K562 (cell line): Measurements from ENCODE around the gene FKBP2. TPM values are rescaled to one million over a fixed set of nuclear protein-coding genes. Genes with fewer than 3 reads are reported as not detected.

ENCODE experiments used
- BRF1 ChIP-seq: IDR thresholded peaks from 3 replicates; pipeline ENCODE4 v1.6.1; 2011; ENCODE audit warnings: borderline replicate concordance, mild to moderate bottlenecking; ENCODE audit not compliant: insufficient read length; ENCODE audit errors: extremely low read depth
- CCNT2 ChIP-seq: IDR thresholded peaks from 2 replicates; pipeline ENCODE4 v1.6.1; 2011; ENCODE audit warnings: borderline replicate concordance, low read depth, mild to moderate bottlenecking, moderate library complexity, mixed read lengths, low read length; ENCODE audit not compliant: insufficient read length; ENCODE audit errors: extremely low read depth
- FUS ChIP-seq: fragments of 200-400 bp; formaldehyde crosslinking; optimal IDR thresholded peaks from 2 replicates; pipeline ENCODE3; 2017; ENCODE audit warnings: low read depth, low read length
- HNRNPH1 ChIP-seq: fragments of 200-400 bp; formaldehyde crosslinking; optimal IDR thresholded peaks from 2 replicates; pipeline ENCODE3; 2017; ENCODE audit warnings: low read depth, mild to moderate bottlenecking, low read length, moderate library complexity
- HNRNPLL ChIP-seq: fragments of 200-400 bp; formaldehyde crosslinking; IDR thresholded peaks from 2 replicates; pipeline ENCODE4 v1.6.1; 2017; ENCODE audit warnings: low read length, low read depth, mild to moderate bottlenecking; ENCODE audit not compliant: poor library complexity, severe bottlenecking
- KLF6 ChIP-seq: fragments of 250-450 bp; sonication (Bioruptor Pico); IDR thresholded peaks from 2 replicates; pipeline ENCODE4 v1.4.0; 2020; ENCODE audit warnings: mild to moderate bottlenecking, moderate library complexity, borderline replicate concordance
- LEF1 ChIP-seq: fragments of 450-650 bp; IDR thresholded peaks from 2 replicates; pipeline ENCODE4 v1.6.1; 2016; ENCODE audit warnings: mild to moderate bottlenecking
- MIER1 ChIP-seq: fragments of 450-650 bp; IDR thresholded peaks from 2 replicates; pipeline ENCODE4 v1.6.1; 2016; ENCODE audit warnings: antibody characterized with exemption, mild to moderate bottlenecking, low read depth
- MXI1 ChIP-seq: IDR thresholded peaks from 2 replicates; pipeline ENCODE4 v1.6.1; 2011; ENCODE audit warnings: low read depth, mild to moderate bottlenecking, improper control_type of control experiment, low read length
- NRF1 ChIP-seq, 2 experiments: fragments of 450-650 bp; IDR thresholded peaks in 1 of 2; conservative IDR thresholded peaks in 1 of 2; 2 replicates each; pipeline ENCODE4 v1.6.1; 2014; ENCODE audit warnings: mild to moderate bottlenecking in 2 of 2
- RFX7 ChIP-seq: fragments of 250-450 bp; sonication (Bioruptor Pico); IDR thresholded peaks from 2 replicates; pipeline ENCODE4 v1.5.1; 2021; ENCODE audit warnings: mild to moderate bottlenecking
- RUNX1 ChIP-seq: sonication (generic); IDR thresholded peaks from 2 replicates; pipeline ENCODE4 v1.6.1; 2016; ENCODE audit warnings: antibody characterized with exemption, low read depth
- SMARCA5 ChIP-seq: fragments of 450-650 bp; IDR thresholded peaks from 2 replicates; pipeline ENCODE4 v1.6.1; 2016
- SUPT5H ChIP-seq: fragments of 450-650 bp; IDR thresholded peaks from 2 replicates; pipeline ENCODE4 v1.6.1; 2016
- TEAD1 ChIP-seq, 2 experiments: fragments of 450-650 bp in 1 of 2; sonication (generic) in 1 of 2; formaldehyde crosslinking; IDR thresholded peaks; 2 replicates each; pipeline versions ENCODE4 v1.4.0 to v1.8.0; 2020 to 2022; ENCODE audit warnings: mild to moderate bottlenecking in 2 of 2, missing genetic modification reagents in 1 of 2
- ZNF124 ChIP-seq: sonication (generic); formaldehyde crosslinking; IDR thresholded peaks from 2 replicates; pipeline ENCODE4 v1.8.1; 2022; ENCODE audit warnings: missing genetic modification reagents
- ZNF324 ChIP-seq: fragments of 250-450 bp; sonication (Bioruptor Pico); IDR thresholded peaks from 2 replicates; pipeline ENCODE4 v1.4.0; 2020; ENCODE audit warnings: mild to moderate bottlenecking
- ZNF384 ChIP-seq: IDR thresholded peaks from 2 replicates; pipeline ENCODE4 v1.6.1; 2012; ENCODE audit warnings: low read depth, low read length, improper control_type of control experiment
- ZNF830 ChIP-seq: fragments of 250-450 bp; sonication (Bioruptor Pico); IDR thresholded peaks from 2 replicates; pipeline ENCODE4 v1.5.0; 2021; ENCODE audit warnings: mild to moderate bottlenecking
- polyA plus RNA-seq, 8 experiments: library from polyadenylated mRNA; depleted of rRNA in 4 of 8; stranded (reverse) in 5 of 8; unstranded in 3 of 8; fragments of >200 nt; fragmentation: Nextera tagmentation in 2 of 8; fragmentation: Illumina TruSeq in 1 of 8; extraction: Ambion mirVana in 2 of 8; extraction: Trizol in 1 of 8; gene quantifications; 2 replicates each; pipeline versions ENCODE4 v1.2.1 to v1.2.3, GENCODE V29; 2011 to 2014; ENCODE audit warnings: inconsistent platforms in 1 of 8, missing spikeins in 1 of 8
- total RNA-seq, 7 experiments: library from RNA; depleted of rRNA in 6 of 7; stranded (reverse); fragments of >200 nt in 6 of 7; fragmentation: Illumina TruSeq in 2 of 7; extraction: Trizol in 2 of 7; gene quantifications; 2 replicates each; pipeline versions ENCODE4 v1.2.1 to v1.2.3, GENCODE V29; 2011 to 2021; ENCODE audit warnings: low replicate concordance in 1 of 7
- TF ChIP-seq, protein P1 (sequence below): conservative IDR thresholded peaks from 2 replicates; pipeline ENCODE4 v1.6.1; 2011; ENCODE audit warnings: low read depth, mild to moderate bottlenecking, low read length; ENCODE audit not compliant: control insufficient read depth
- TF ChIP-seq, protein P2 (sequence below): sonication (generic); formaldehyde crosslinking; IDR thresholded peaks from 2 replicates; pipeline ENCODE4 v1.8.0; 2022; ENCODE audit warnings: mild to moderate bottlenecking, missing genetic modification reagents
- TF ChIP-seq, protein P3 (sequence below): sonication (generic); formaldehyde crosslinking; IDR thresholded peaks from 2 replicates; pipeline ENCODE4 v1.9.0; 2022; ENCODE audit warnings: mild to moderate bottlenecking, missing genetic modification reagents
- TF ChIP-seq, protein P4 (sequence below): fragments of 250-450 bp; sonication (Bioruptor Pico); IDR thresholded peaks from 2 replicates; pipeline ENCODE4 v1.5.0; 2022; ENCODE audit warnings: mild to moderate bottlenecking
- TF ChIP-seq, protein P5 (sequence below): fragments of 450-650 bp; conservative IDR thresholded peaks from 2 replicates; pipeline ENCODE4 v1.6.1; 2016; ENCODE audit warnings: missing genetic modification characterization, low read depth, mild to moderate bottlenecking, missing compliant biosample characterization, moderate library complexity

FKBP2 gene
- total and polyA plus RNA-seq, 9 of the 15 experiments (the other 6 are each of a cell fraction or from before 2014, with no cell fraction given) = 3.5 to 151 (median 58.1) TPM

DNA sequence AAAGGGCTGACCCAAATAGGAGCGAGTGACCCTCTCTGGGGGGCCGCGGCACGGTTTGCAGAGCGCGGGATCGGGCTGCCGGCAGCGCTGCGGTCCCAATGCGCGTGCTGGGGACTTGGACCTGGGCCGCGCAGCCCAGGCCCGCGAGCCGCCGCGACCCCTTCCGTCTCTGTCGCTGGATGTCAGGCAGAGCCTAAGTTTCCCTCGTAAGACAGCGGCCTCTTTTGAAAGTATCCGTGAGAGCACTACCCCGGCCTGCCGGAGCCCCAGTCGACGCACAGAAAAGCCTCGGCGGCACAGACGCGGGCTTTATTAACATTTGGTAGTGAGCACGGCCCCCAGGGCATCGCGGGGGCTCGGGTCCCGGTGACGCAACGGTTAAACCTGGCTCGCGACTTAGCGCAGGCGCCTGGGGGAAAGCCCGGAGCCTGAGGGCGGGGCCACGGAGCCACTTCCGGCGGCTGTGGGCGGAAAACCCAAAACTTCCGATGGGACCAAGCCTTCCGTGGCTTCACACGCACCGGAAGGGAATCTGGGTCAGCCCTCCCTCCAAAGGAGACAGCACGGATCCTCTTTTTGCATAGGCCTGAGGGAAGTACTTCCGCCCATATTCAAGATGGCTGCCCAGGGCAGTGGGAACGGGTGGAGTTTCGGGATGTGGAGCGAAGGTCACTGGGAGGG lies 28.8 kb downstream of the FKBP2 start (continued):
- TF ChIP-seq, protein P1, sequence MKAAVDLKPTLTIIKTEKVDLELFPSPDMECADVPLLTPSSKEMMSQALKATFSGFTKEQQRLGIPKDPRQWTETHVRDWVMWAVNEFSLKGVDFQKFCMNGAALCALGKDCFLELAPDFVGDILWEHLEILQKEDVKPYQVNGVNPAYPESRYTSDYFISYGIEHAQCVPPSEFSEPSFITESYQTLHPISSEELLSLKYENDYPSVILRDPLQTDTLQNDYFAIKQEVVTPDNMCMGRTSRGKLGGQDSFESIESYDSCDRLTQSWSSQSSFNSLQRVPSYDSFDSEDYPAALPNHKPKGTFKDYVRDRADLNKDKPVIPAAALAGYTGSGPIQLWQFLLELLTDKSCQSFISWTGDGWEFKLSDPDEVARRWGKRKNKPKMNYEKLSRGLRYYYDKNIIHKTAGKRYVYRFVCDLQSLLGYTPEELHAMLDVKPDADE = peak; percentile 94
- peak; percentile 30; the same call in 1 of the 2 replicates for TF ChIP-seq MXI1
- TF ChIP-seq, protein P2, sequence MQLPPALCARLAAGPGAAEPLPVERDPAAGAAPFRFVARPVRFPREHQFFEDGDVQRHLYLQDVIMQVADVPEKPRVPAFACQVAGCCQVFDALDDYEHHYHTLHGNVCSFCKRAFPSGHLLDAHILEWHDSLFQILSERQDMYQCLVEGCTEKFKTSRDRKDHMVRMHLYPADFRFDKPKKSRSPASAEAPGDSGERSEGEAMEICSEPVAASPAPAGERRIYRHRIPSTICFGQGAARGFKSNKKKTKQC (CRISPR knock-in tag) = peak; percentile 66; the same call in 1 of the 2 replicates
- TF ChIP-seq FUS = peak; percentile 32
- 0 out of 4 replicates have a peak, but pooled peaks of 1 of the 2 experiments have one; percentile 10 for TF ChIP-seq TEAD1 (CRISPR knock-in tag; IDR thresholded peaks at IDR 0.05)
- no peak for TF ChIP-seq RFX7 (CRISPR knock-in tag)
- TF ChIP-seq, protein P3, sequence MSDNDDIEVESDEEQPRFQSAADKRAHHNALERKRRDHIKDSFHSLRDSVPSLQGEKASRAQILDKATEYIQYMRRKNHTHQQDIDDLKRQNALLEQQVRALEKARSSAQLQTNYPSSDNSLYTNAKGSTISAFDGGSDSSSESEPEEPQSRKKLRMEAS (CRISPR knock-in tag) = no peak; the same call in none of the 2 replicates
- no peak; the same call in 1 of the 2 replicates for TF ChIP-seq RUNX1
- TF ChIP-seq MIER1 = no peak
- peak; percentile 95 to 96 for TF ChIP-seq NRF1 (conservative IDR thresholded peaks at IDR 0.05 in 1 of 2, IDR thresholded peaks at IDR 0.05 in 1 of 2)
- no peak for TF ChIP-seq HNRNPH1
- no peak for TF ChIP-seq SMARCA5
- TF ChIP-seq LEF1 = no peak
- no peak for TF ChIP-seq ZNF384
- TF ChIP-seq ZNF124 = no peak
- TF ChIP-seq ZNF324 (CRISPR knock-in tag) = no peak; the same call in 1 of the 2 replicates
- peak; percentile 65 for TF ChIP-seq HNRNPLL
- TF ChIP-seq ZNF830 (CRISPR knock-in tag) = peak; percentile 93; the same call in 1 of the 2 replicates
- TF ChIP-seq CCNT2 = no peak
- TF ChIP-seq KLF6 = no peak
- TF ChIP-seq SUPT5H = peak; percentile 26
- TF ChIP-seq, protein P4, sequence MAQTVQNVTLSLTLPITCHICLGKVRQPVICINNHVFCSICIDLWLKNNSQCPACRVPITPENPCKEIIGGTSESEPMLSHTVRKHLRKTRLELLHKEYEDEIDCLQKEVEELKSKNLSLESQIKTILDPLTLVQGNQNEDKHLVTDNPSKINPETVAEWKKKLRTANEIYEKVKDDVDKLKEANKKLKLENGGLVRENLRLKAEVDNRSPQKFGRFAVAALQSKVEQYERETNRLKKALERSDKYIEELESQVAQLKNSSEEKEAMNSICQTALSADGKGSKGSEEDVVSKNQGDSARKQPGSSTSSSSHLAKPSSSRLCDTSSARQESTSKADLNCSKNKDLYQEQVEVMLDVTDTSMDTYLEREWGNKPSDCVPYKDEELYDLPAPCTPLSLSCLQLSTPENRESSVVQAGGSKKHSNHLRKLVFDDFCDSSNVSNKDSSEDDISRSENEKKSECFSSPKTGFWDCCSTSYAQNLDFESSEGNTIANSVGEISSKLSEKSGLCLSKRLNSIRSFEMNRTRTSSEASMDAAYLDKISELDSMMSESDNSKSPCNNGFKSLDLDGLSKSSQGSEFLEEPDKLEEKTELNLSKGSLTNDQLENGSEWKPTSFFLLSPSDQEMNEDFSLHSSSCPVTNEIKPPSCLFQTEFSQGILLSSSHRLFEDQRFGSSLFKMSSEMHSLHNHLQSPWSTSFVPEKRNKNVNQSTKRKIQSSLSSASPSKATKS = no peak
- TF ChIP-seq BRF1 = no peak
- TF ChIP-seq, protein P5, sequence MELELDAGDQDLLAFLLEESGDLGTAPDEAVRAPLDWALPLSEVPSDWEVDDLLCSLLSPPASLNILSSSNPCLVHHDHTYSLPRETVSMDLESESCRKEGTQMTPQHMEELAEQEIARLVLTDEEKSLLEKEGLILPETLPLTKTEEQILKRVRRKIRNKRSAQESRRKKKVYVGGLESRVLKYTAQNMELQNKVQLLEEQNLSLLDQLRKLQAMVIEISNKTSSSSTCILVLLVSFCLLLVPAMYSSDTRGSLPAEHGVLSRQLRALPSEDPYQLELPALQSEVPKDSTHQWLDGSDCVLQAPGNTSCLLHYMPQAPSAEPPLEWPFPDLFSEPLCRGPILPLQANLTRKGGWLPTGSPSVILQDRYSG = no peak
